Colonic mucosa (tissue), 4 donors: Measurements from ENCODE around the gene RNU2-63P. TPM values are rescaled to one million over a fixed set of nuclear protein-coding genes. Genes with fewer than 3 reads are reported as not detected.
A peak's percentile ranks its signal among the peaks of the same experiment; 100 is the strongest.

Experiments used
- DNase-seq: peaks from one replicate; pipeline ENCODE4 v3.0.0-alpha.2; 2020
- H3K27ac ChIP-seq: fragments of 200-600 bp; one replicate; pipeline ENCODE4 v1.8.0; 2021
- H3K27me3 ChIP-seq: fragments of 200-600 bp; one replicate; pipeline ENCODE4 v1.8.0; 2021
- H3K36me3 ChIP-seq: fragments of 200-600 bp; one replicate; pipeline ENCODE4 v1.8.0; 2021
- H3K4me1 ChIP-seq: fragments of 200-600 bp; one replicate; pipeline ENCODE4 v1.8.0; 2021; ENCODE audit warnings: mild to moderate bottlenecking
- H3K4me3 ChIP-seq: fragments of 200-600 bp; one replicate; pipeline ENCODE4 v1.8.0; 2021
- H3K9ac ChIP-seq, 2 donors: one replicate each; pipeline ENCODE4 v1.7.0; 2013; ENCODE audit warnings: control low read depth in 2 of 2, low read depth in 2 of 2, low read length in 2 of 2
- H3K9me3 ChIP-seq: fragments of 200-600 bp; one replicate; pipeline ENCODE4 v1.8.0; 2021
- CTCF ChIP-seq: fragments of 200-600 bp; IDR thresholded peaks from one replicate; pipeline ENCODE4 v1.8.0; 2022; ENCODE audit warnings: antibody characterized with exemption, mild to moderate bottlenecking
- intact Hi-C: fragments of 100-400 bp; cut with DNase I; formaldehyde crosslinking; loops from one replicate; pipeline ENCODE4 v1.14.1; 2022
- total RNA-seq, 2 donors: library from RNA; stranded (reverse); fragmentation: NEBNext Ultra II Directional in 1 of 2; extraction: Animal tissue kit (Norgen Biotek cat#: 25700) in 1 of 2; gene quantifications; one replicate each; pipeline ENCODE4 v1.2.1, GENCODE V29; 2021
- donor health status: healthy.
- donor health status: DM: no; HTN: no; CAD: no.
- donor health status: DM: no; HTN: no; CAD: no.

Gene RNU2-63P
- total RNA-seq, result 1 to 10 TPM; 2.3 to 5.7 TPM

DNA sequence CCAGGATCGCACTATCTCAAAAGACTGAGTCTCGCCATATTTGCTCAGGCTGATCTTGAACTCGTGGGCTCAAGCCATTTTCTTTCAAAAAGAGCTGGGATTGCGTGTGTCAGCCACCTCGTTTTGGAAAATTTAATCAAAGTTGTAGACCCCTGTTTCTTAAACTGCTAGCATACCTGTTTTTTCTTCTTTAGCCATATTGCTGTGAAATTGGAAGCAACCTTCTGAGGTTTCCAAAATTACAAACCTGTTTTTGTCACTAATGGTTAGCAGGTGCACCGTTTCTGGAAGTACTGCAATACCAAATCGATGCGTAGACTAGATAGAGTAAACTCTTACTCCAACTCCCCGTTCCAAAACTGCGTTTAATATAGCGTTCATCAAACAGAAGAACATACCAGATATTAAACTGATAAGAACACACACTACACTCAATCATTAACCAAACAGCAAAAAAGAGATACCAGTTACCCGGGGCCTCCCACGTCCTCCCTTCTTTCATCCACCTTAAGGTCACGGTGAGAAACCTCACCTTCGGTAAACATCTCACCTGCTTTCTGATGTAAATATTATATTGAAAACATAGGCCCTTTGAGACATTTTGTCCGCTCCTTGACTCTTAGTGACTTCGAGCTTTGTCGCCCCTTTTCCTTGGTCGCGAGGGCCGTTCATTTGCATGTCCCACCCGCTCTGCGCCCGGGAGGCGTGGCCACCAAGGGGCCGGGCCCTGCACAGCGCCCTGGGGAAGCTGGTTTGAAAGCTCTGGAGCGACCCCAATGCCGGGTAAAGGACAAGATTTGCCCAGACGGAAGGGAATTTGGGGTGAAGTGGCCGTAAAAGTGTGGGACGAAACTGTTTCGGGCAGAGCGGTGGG, at the start of gene RNU2-63P:
TSS of gene RNU2-63P (minus strand) at position 462 of the 874 bp plus-strand sequence.
- Histone ChIP-seq H3K4me3 (peak within 1 kb of the TSS; percentile 47), H3K4me1 (no peaks in the 10 kb centered on the region), H3K27me3 (no peaks in the 10 kb centered on the region), H3K9ac (peak within 1 kb of the TSS; percentile 67 to 89), H3K27ac (peak within 1 kb of the TSS; percentile 69), H3K36me3 (no peaks in the 10 kb centered on the region), H3K9me3 (no peaks in the 10 kb centered on the region)
- intact Hi-C loops, result no loop called here
- peak; percentile 82 for DNase-seq
- TF ChIP-seq CTCF, result no peak

GRCh38 chr2:88061295-88061694, 44.9 kb upstream of the RNU2-63P start:
- Histone ChIP-seq H3K9me3 (no peaks in the 10 kb centered on the region), H3K4me1 (peaks cover 1% of the 10 kb centered on the region), H3K36me3 (no peaks in the 10 kb centered on the region), H3K27me3 (no peaks in the 10 kb centered on the region), H3K9ac (no peak overlapping the region), H3K27ac (no peak overlapping the region), H3K4me3 (no peak overlapping the region)
- intact Hi-C loops, result loop anchor here (2.0 kb wide), 1 partner anchor 104 kb away; no protein-coding TSS in a partner anchor
- TF ChIP-seq CTCF, result no peak
- no peak for DNase-seq

- peaks cover 5% of the 10 kb centered on the region for H3K4me1 ChIP-seq
- no peak for TF ChIP-seq CTCF
- intact Hi-C loops, result loop anchor here (2.0 kb wide), 1 partner anchor 104 kb away; no protein-coding TSS in a partner anchor
- DNase-seq, result no peak
- no peaks in the 10 kb centered on the region for H3K9me3 ChIP-seq
- no peak overlapping the region for H3K27ac ChIP-seq
- H3K9ac ChIP-seq, result peak overlapping the region in 1 of 2 donors; percentile 44
- no peaks in the 10 kb centered on the region for H3K27me3 ChIP-seq
- no peaks in the 10 kb centered on the region for H3K36me3 ChIP-seq
- no peak overlapping the region for H3K4me3 ChIP-seq
These were observed 44.5 kb upstream of the RNU2-63P start for GRCh38 chr2:88060907-88061275.

DNA sequence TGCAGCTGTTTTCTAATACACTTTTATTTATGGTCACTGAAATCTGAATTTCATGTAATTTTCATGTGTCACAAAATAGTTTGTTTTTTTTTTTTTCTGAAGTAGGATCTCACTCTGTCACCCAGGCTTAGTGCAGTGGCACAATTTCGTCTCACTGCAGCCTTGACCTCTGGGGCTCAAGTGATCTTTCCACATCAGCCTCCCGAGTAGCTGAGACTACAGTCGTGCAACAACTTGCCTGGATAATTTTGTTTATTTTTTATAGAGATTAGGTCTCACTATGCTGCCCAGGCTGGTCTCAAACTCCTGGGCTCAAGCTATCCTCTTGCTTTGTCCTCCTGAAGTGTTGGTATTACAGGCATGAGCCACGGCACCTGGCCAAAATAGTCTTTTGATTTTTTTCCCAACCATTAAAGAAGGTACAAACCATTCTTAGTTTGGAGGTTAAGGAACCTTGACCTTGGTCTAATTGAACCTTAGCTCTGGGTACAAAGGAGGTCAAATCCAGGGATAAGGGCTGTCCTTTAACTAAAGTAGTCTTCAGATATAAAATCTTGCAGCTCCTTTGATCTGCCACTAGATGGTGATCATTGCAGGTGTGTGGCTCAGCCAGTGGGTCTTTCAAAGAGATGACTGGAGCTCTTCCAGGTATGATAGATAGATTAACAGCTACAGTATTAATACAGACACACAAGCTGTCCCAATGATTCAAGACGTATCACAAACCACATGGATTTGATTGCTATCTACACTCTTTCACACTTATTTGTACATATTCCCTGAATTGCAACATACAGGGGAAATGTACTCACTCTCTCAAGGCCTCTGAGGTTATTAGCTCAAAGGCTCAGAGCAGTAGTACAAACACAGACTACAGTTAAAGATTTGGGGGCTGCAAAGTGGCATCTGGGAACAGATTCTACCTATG, 43.9 kb upstream of the RNU2-63P start:
- Histone ChIP-seq H3K27ac (no peak overlapping the region), H3K4me1 (peaks cover 5% of the 10 kb centered on the region), H3K36me3 (no peaks in the 10 kb centered on the region), H3K9me3 (no peaks in the 10 kb centered on the region), H3K4me3 (no peak overlapping the region), H3K27me3 (no peaks in the 10 kb centered on the region), H3K9ac (peak overlapping the region in 1 of 2 donors; percentile 44)
- intact Hi-C loops, result loop anchor here (2.0 kb wide), 1 partner anchor 105 kb away; no protein-coding TSS in a partner anchor
- TF ChIP-seq CTCF, result peak; percentile 65
- DNase-seq, result no peak

DNA sequence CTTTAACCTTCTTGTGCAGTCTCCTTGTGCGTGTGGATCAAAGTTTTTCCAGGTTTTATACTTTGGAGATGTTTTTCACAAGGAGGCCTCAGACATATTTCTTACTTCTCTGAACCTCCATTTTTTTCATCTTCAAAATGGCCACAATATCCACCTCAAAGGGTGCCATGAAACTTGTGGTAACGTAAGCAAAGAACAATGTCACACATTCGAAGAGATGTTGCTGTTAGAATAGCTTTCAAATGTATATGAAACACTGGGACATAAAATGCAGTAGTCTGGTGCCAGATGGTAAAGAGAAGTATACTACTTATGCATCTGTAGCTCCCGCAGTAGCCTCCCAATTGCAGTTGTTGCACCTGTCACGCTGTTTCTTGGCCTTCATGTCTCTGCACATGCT, 41.8 kb upstream of the RNU2-63P start:
- intact Hi-C loops, result no loop called here
- no peak for DNase-seq
- H3K36me3 ChIP-seq, result no peaks in the 10 kb centered on the region
- no peaks in the 10 kb centered on the region for H3K9me3 ChIP-seq
- peaks cover 10% of the 10 kb centered on the region for H3K4me1 ChIP-seq
- H3K27ac ChIP-seq, result peak overlapping the region; percentile 95
- TF ChIP-seq CTCF, result no peak
- no peak overlapping the region for H3K9ac ChIP-seq
- H3K4me3 ChIP-seq, result no peak overlapping the region
- no peaks in the 10 kb centered on the region for H3K27me3 ChIP-seq
